Astrocyte (in vitro differentiated cells and primary cell): ENCODE measurements around the gene ZNF592. TPM values are rescaled to one million over a fixed set of nuclear protein-coding genes. Genes with fewer than 3 reads are reported as not detected.
A peak's percentile ranks its signal among the peaks of the same experiment; 100 is the strongest.

ENCODE experiments used
- DNase-seq: peaks from one replicate; pipeline ENCODE4 v3.0.0-alpha.2; 2010; ENCODE audit warnings: low read depth
- FAIRE-seq: peaks from 2 replicates; lab custom pipeline; 2011; peaks lifted over from hg19 to GRCh38; lab: Jason Lieb, UNC
- H2AFZ ChIP-seq: 2 replicates; pipeline ENCODE4 v1.6.0; 2012; ENCODE audit warnings: low read depth, low read length, inconsistent platforms
- H3K27ac ChIP-seq: 2 replicates; pipeline ENCODE4 v1.5.1; 2011; ENCODE audit warnings: low read depth, low read length, inconsistent platforms
- H3K27me3 ChIP-seq: 2 replicates; pipeline ENCODE4 v1.6.0; 2011; ENCODE audit warnings: low read length, inconsistent platforms; ENCODE audit not compliant: insufficient read depth
- H3K36me3 ChIP-seq: 2 replicates; pipeline ENCODE4 v1.5.1; 2011; ENCODE audit warnings: low read length, inconsistent platforms; ENCODE audit not compliant: insufficient read depth
- H3K4me1 ChIP-seq: 2 replicates; pipeline ENCODE4 v1.5.1; 2011; ENCODE audit warnings: low read length, inconsistent platforms; ENCODE audit not compliant: insufficient read depth
- H3K4me2 ChIP-seq: 2 replicates; pipeline ENCODE4 v1.6.0; 2012; ENCODE audit warnings: low read length, inconsistent platforms
- H3K4me3 ChIP-seq: 2 replicates; pipeline ENCODE4 v1.5.1; 2011; ENCODE audit warnings: low read depth, mild to moderate bottlenecking, low read length, inconsistent platforms; ENCODE audit not compliant: insufficient read depth
- H3K79me2 ChIP-seq: 2 replicates; pipeline ENCODE4 v1.6.0; 2012; ENCODE audit warnings: mild to moderate bottlenecking, low read length, inconsistent platforms; ENCODE audit not compliant: insufficient read depth
- H3K9ac ChIP-seq: 2 replicates; pipeline ENCODE4 v1.6.0; 2012; ENCODE audit warnings: mild to moderate bottlenecking, low read length, inconsistent platforms
- H3K9me3 ChIP-seq: 2 replicates; pipeline ENCODE4 v1.5.1; 2012; ENCODE audit warnings: low read depth, mild to moderate bottlenecking, low read length, inconsistent platforms; ENCODE audit not compliant: insufficient read depth
- H4K20me1 ChIP-seq: 2 replicates; pipeline ENCODE4 v1.6.0; 2012; ENCODE audit warnings: low read length, inconsistent platforms; ENCODE audit not compliant: insufficient read depth
- H3K27ac Mint-ChIP-seq: one replicate; pipeline ENCODE4 v1.8.0; 2021; ENCODE audit warnings: mild to moderate bottlenecking, mixed read lengths; ENCODE audit not compliant: unreplicated experiment
- H3K27me3 Mint-ChIP-seq: one replicate; pipeline ENCODE4 v1.8.0; 2021; ENCODE audit warnings: low read depth, mixed read lengths; ENCODE audit not compliant: unreplicated experiment
- H3K36me3 Mint-ChIP-seq: one replicate; pipeline ENCODE4 v1.8.0; 2021; ENCODE audit warnings: low read depth, mixed read lengths; ENCODE audit not compliant: unreplicated experiment
- H3K4me1 Mint-ChIP-seq: one replicate; pipeline ENCODE4 v1.8.0; 2021; ENCODE audit warnings: low read depth, mixed read lengths; ENCODE audit not compliant: unreplicated experiment
- H3K4me3 Mint-ChIP-seq: one replicate; pipeline ENCODE4 v1.8.0; 2021; ENCODE audit warnings: mild to moderate bottlenecking, moderate library complexity, mixed read lengths; ENCODE audit not compliant: unreplicated experiment
- H3K9me3 Mint-ChIP-seq: one replicate; pipeline ENCODE4 v1.8.0; 2021; ENCODE audit warnings: mild to moderate bottlenecking, mixed read lengths; ENCODE audit not compliant: unreplicated experiment
- CTCF ChIP-seq: IDR thresholded peaks from 2 replicates; pipeline ENCODE4 v1.5.1; 2011; ENCODE audit warnings: low read depth, mild to moderate bottlenecking, inconsistent platforms, low read length, moderate library complexity; ENCODE audit not compliant: insufficient read depth
- EZH2 ChIP-seq: IDR thresholded peaks from 2 replicates; pipeline ENCODE4 v1.6.1; 2012; ENCODE audit warnings: mild to moderate bottlenecking, low read length, inconsistent platforms; ENCODE audit not compliant: insufficient read depth
- total RNA-seq: library from RNA; stranded (reverse); gene quantifications from 2 replicates; pipeline ENCODE4 v1.2.1, GENCODE V29; 2021

The ZNF592 gene
- total RNA-seq, 1 donor from 2014 or later: 25.1 TPM

GRCh38 chr15:84839714-84840113 lies 91.3 kb downstream of the ZNF592 start:
- H3K36me3 ChIP-seq: no peaks in the 10 kb centered on the region
- Mint-ChIP-seq H3K4me3 (no peak overlapping the region), H3K27me3 (peaks cover 22% of the 10 kb centered on the region), H3K4me1 (peaks cover 8% of the 10 kb centered on the region), H3K27ac (peak overlapping the region; percentile 53), H3K9me3 (peaks cover 2% of the 10 kb centered on the region), H3K36me3 (peaks cover 10% of the 10 kb centered on the region)
- H3K4me2 ChIP-seq: no peak overlapping the region
- no peak for TF ChIP-seq CTCF
- no peak for TF ChIP-seq EZH2
- H3K4me1 ChIP-seq: no peaks in the 10 kb centered on the region
- no peak for DNase-seq
- no peak for FAIRE-seq
- H3K4me3 ChIP-seq: no peak overlapping the region
- H3K9ac ChIP-seq: no peak overlapping the region
- no peaks in the 10 kb centered on the region for H3K9me3 ChIP-seq
- peaks cover 5% of the 10 kb centered on the region for H4K20me1 ChIP-seq
- H3K27ac ChIP-seq: no peak overlapping the region
- no peaks in the 10 kb centered on the region for H3K27me3 ChIP-seq
- H3K79me2 ChIP-seq: no peaks in the 10 kb centered on the region
- H2AFZ ChIP-seq: no peak overlapping the region

- H3K79me2 ChIP-seq: no peaks in the 10 kb centered on the region
- no peak overlapping the region for H3K4me3 ChIP-seq
- H3K27ac Mint-ChIP-seq: no peak overlapping the region
- no peaks in the 10 kb centered on the region for H3K9me3 ChIP-seq
- H3K27me3 Mint-ChIP-seq: peaks cover 22% of the 10 kb centered on the region
- no peak overlapping the region for H3K27ac ChIP-seq
- H3K4me1 Mint-ChIP-seq: peaks cover 13% of the 10 kb centered on the region
- peaks cover 5% of the 10 kb centered on the region for H4K20me1 ChIP-seq
- TF ChIP-seq CTCF (no peak), EZH2 (no peak)
- H3K4me2 ChIP-seq: no peak overlapping the region
- H3K9ac ChIP-seq: no peak overlapping the region
- DNase-seq (no peak), FAIRE-seq (no peak)
- H3K27me3 ChIP-seq: no peaks in the 10 kb centered on the region
- H3K9me3 Mint-ChIP-seq: peaks cover 2% of the 10 kb centered on the region
- peaks cover 10% of the 10 kb centered on the region for H3K36me3 Mint-ChIP-seq
- no peaks in the 10 kb centered on the region for H3K36me3 ChIP-seq
- H2AFZ ChIP-seq: no peak overlapping the region
- H3K4me3 Mint-ChIP-seq: no peak overlapping the region
- no peaks in the 10 kb centered on the region for H3K4me1 ChIP-seq
These were observed 91.9 kb downstream of the ZNF592 start for GRCh38 chr15:84840255-84840654.

- H2AFZ ChIP-seq: no peak overlapping the region
- H3K79me2 ChIP-seq: no peaks in the 10 kb centered on the region
- DNase-seq: peak; percentile 57
- H3K36me3 ChIP-seq: no peaks in the 10 kb centered on the region
- FAIRE-seq: no peak
- no peak overlapping the region for H3K9ac ChIP-seq
- H3K27me3 ChIP-seq: no peaks in the 10 kb centered on the region
- peaks cover 19% of the 10 kb centered on the region for H3K27me3 Mint-ChIP-seq
- no peaks in the 10 kb centered on the region for H3K9me3 ChIP-seq
- no peak overlapping the region for H3K4me3 ChIP-seq
- no peak overlapping the region for H3K4me3 Mint-ChIP-seq
- H3K27ac ChIP-seq: no peak overlapping the region
- TF ChIP-seq EZH2: no peak
- TF ChIP-seq CTCF: no peak
- H3K4me2 ChIP-seq: no peak overlapping the region
- H3K4me1 ChIP-seq: no peaks in the 10 kb centered on the region
- peaks cover 5% of the 10 kb centered on the region for H3K9me3 Mint-ChIP-seq
- peaks cover 13% of the 10 kb centered on the region for H3K36me3 Mint-ChIP-seq
- peak overlapping the region; percentile 3 for H3K27ac Mint-ChIP-seq
- H4K20me1 ChIP-seq: peaks cover 5% of the 10 kb centered on the region
- peaks cover 15% of the 10 kb centered on the region for H3K4me1 Mint-ChIP-seq
These were observed 92.5 kb downstream of the ZNF592 start for GRCh38 chr15:84840741-84841429.
